HG02840 (cell line): ENCODE measurements around the gene BICDL1.

Source experiments
- ATAC-seq: cut with Tn5 transposase; IDR thresholded peaks from one replicate; pipeline ENCODE4 v1.9.1; 2021; ENCODE audit warnings: mild to moderate bottlenecking, moderate library complexity, moderate number of reproducible peaks; ENCODE audit not compliant: unreplicated experiment, low FRiP score

BICDL1 gene

GRCh38 chr12:120119271-120119973, 130.4 kb downstream of the BICDL1 start:
- no peak for ATAC-seq

- no peak for ATAC-seq
Measured at GRCh38 chr12:120121343-120121742, 132.3 kb downstream of the BICDL1 start.

- ATAC-seq: no peak
Measured at GRCh38 chr12:120121766-120122293, 132.8 kb downstream of the BICDL1 start.

GRCh38 chr12:120125029-120125428, 136.0 kb downstream of the BICDL1 start:
- no peak for ATAC-seq

- ATAC-seq: no peak
Measured at GRCh38 chr12:120125792-120126634, 137.0 kb downstream of the BICDL1 start.

GRCh38 chr12:120126635-120127005, 137.6 kb downstream of the BICDL1 start:
- no peak for ATAC-seq

GRCh38 chr12:120130011-120130410, 141.0 kb downstream of the BICDL1 start:
- no peak for ATAC-seq

GRCh38 chr12:120131116-120131515, 142.1 kb downstream of the BICDL1 start:
- ATAC-seq: no peak

GRCh38 chr12:120132054-120132836, 143.2 kb downstream of the BICDL1 start:
- no peak for ATAC-seq

GRCh38 chr12:120132863-120133385, 143.9 kb downstream of the BICDL1 start:
- peak; percentile 88 for ATAC-seq

- ATAC-seq: no peak
Measured at GRCh38 chr12:120134307-120134980, 145.4 kb downstream of the BICDL1 start.

- ATAC-seq: no peak
Measured at GRCh38 chr12:120136093-120136770, 147.2 kb downstream of the BICDL1 start.

- ATAC-seq: no peak
Measured at GRCh38 chr12:120137833-120138232, 148.8 kb downstream of the BICDL1 start.

GRCh38 chr12:120138366-120138765, 149.3 kb downstream of the BICDL1 start:
- no peak for ATAC-seq

GRCh38 chr12:120139958-120140357, 150.9 kb downstream of the BICDL1 start:
- ATAC-seq: no peak

- ATAC-seq: no peak
Measured at GRCh38 chr12:120140603-120141002, 151.6 kb downstream of the BICDL1 start.

GRCh38 chr12:120141336-120141735, 152.3 kb downstream of the BICDL1 start:
- ATAC-seq: no peak

- ATAC-seq: no peak
Measured at GRCh38 chr12:120142231-120142877, 153.3 kb downstream of the BICDL1 start.
